ENCODE measurements around the gene FN3KRP.

The FN3KRP gene

DNA sequence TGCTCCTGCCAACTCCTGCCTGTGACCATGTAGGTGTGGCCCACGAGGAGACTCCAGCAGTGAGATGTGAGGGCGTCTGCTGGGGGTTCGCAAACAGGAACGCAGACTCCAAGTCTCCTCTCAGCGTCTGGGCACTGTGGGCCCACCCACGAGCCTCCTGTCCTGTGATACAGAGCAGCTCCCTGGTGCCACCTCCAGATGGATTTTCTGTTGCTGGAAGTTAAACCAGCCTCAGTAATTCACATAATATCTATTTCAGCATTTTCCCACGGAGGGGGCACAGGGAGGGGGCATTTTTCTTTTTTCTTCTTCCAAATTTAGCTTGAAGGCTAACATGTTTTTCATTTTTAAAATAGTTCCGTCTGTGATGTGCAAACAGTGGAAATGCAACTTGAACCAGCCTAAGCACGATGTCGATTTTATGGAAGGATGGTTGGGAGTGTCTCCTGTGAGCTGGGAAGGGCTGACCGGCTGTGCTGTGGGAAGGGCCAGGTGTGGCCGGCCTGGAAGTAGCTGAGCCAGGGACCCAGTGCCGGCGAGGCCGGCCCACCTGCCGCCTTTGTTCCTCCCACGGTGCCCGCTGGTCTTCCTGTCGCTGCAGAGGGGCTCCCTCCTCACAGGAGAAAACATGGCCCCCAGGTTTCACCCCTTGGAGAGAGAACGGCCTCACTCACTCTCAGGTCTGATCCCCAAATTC lies 14.1 kb upstream of the FN3KRP start (continued):
- TF ChIP-seq, protein P1, sequence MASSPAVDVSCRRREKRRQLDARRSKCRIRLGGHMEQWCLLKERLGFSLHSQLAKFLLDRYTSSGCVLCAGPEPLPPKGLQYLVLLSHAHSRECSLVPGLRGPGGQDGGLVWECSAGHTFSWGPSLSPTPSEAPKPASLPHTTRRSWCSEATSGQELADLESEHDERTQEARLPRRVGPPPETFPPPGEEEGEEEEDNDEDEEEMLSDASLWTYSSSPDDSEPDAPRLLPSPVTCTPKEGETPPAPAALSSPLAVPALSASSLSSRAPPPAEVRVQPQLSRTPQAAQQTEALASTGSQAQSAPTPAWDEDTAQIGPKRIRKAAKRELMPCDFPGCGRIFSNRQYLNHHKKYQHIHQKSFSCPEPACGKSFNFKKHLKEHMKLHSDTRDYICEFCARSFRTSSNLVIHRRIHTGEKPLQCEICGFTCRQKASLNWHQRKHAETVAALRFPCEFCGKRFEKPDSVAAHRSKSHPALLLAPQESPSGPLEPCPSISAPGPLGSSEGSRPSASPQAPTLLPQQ (tag by site-specific recombination; IDR thresholded peaks at IDR 0.05): peak; percentile 53; the same call in 1 of the 2 replicates
- TF ChIP-seq, protein P2, sequence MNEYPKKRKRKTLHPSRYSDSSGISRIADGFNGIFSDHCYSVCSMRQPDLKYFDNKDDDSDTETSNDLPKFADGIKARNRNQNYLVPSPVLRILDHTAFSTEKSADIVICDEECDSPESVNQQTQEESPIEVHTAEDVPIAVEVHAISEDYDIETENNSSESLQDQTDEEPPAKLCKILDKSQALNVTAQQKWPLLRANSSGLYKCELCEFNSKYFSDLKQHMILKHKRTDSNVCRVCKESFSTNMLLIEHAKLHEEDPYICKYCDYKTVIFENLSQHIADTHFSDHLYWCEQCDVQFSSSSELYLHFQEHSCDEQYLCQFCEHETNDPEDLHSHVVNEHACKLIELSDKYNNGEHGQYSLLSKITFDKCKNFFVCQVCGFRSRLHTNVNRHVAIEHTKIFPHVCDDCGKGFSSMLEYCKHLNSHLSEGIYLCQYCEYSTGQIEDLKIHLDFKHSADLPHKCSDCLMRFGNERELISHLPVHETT (tag by site-specific recombination; IDR thresholded peaks at IDR 0.05): no peak
- TF ChIP-seq MZF1 (tag by site-specific recombination; IDR thresholded peaks at IDR 0.05; ENCODE audit: borderline replicate concordance): no peak

DNA sequence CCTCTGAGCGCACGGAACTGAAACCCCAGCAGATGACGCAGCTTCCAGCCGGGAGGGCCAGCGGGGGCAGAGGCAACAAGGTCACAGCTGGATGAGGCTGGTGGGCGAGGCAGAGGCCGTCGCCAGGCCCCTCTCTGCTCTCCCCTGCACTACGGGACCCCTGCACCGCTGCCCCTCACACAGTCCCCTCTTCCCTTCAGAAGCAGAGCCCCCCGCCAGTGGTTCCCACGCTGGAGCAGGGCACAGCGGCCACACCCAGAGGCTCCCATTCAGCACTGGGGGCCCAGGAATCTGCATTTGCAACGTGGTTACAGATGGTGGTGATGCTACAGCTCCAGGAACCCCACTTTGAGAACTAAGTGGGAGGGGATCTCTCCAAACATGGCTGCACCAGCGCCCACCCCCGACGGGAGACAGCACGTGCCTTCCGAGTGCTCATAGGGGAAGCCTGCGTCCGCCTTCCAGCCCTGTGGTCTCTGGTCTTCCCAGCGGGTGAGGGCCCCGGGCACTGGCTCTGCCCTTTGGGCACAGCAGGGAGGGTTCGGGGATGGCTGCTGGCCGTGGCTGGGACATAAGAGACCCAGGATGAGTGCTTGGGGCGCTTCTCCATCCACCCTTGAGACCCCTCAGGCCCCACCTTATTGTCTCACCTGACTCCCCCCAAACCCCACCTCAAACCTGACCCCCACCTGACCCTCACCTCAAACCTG lies 13.3 kb upstream of the FN3KRP start:
- H3K4me3 ChIP-seq (ENCODE audit: low read depth, low read length): no peak overlapping the region
- H3K9me3 ChIP-seq (ENCODE audit: control insufficient read depth, insufficient read depth, low read depth, low read length): no peaks in the 10 kb centered on the region
- ChIA-PET POLR2A (no interaction called here), CTCF (no interaction called here)
- no peaks in the 10 kb centered on the region for H3K4me1 ChIP-seq (ENCODE audit: control insufficient read depth, insufficient read depth, low read length)
- TF ChIP-seq ZBTB20 (tag by site-specific recombination; IDR thresholded peaks at IDR 0.05) (peak; percentile 59), ZNF555 (tag by site-specific recombination; conservative IDR thresholded peaks at IDR 0.05) (no peak), GLIS2 (tag by site-specific recombination; IDR thresholded peaks at IDR 0.05) (0 out of 2 replicates have a peak, but pooled peaks have one; percentile 12)
- H3K27ac ChIP-seq (ENCODE audit: extremely low read depth, low read depth, low read length): no peak overlapping the region
- no peaks in the 10 kb centered on the region for H3K36me3 ChIP-seq (ENCODE audit: control insufficient read depth in 2 of 2, insufficient read depth in 1 of 2, low read length in 2 of 2)

DNA sequence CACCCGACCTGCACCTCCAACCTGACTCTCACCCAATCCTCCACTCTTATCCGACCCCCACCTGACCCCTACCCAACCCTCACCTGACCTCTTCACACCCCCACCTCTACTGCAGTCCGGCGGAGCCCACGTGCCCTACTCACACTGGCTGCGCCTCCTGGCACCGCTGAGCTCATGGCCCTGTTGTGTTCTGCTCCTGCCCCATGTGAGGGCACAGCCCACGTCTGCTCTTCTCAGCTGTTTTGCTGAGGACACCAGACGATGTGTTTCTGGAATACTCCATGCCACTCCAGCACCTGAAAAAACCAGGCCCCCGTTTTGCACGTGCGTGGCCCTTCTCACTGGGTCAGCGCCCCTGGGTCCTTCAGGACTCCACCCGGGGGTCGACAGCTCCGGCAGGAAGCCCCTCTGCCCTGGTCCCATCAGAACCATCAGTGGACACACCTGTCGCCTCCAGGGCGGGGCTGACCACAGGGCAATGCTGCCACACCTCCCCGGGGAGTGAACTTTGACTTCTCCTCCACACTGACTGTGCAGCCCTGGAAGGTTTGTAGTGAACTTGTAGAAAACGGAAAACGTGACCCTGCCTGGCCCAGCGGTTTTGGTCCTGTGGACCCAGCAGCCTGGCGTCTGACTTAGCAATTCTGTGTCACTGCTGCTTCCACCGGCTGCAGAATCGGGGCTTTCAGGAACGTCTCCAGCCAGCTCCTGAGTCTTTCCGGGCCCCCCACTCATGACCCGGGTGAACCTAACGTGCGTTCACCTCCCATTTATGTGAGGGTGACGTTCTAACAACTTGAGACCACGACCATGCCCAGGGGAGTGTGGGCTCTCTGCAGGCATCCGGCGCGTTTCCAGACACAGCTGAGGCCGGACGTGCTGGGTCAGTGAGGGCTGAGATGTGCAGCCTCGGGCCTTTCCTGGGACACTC lies 12.3 kb upstream of the FN3KRP start:
- Histone ChIP-seq H3K9me3 (ENCODE audit: control insufficient read depth, insufficient read depth, low read depth, low read length) (no peaks in the 10 kb centered on the region), H3K4me3 (ENCODE audit: low read depth, low read length) (no peak overlapping the region), H3K36me3 (ENCODE audit: control insufficient read depth in 2 of 2, insufficient read depth in 1 of 2, low read length in 2 of 2) (no peaks in the 10 kb centered on the region), H3K27ac (ENCODE audit: extremely low read depth, low read depth, low read length) (no peak overlapping the region), H3K4me1 (ENCODE audit: control insufficient read depth, insufficient read depth, low read length) (no peaks in the 10 kb centered on the region)
- ChIA-PET POLR2A (no interaction called here), CTCF (no interaction called here)
- TF ChIP-seq ZFP69B (tag by site-specific recombination; IDR thresholded peaks at IDR 0.05) (no peak), SCRT1 (tag by site-specific recombination; IDR thresholded peaks at IDR 0.05; ENCODE audit: borderline replicate concordance) (peak; percentile 90), ZNF239 (tag by site-specific recombination; IDR thresholded peaks at IDR 0.05) (no peak), ZNF777 (tag by site-specific recombination; IDR thresholded peaks at IDR 0.05; ENCODE audit: borderline replicate concordance) (no peak), KLF1 (tag by site-specific recombination; IDR thresholded peaks at IDR 0.05) (0 out of 2 replicates have a peak, but pooled peaks have one; percentile 23), ZNF274 (IDR thresholded peaks at IDR 0.05; ENCODE audit: low read length) (no peak), ZNF274 (tag by site-specific recombination; IDR thresholded peaks at IDR 0.05; ENCODE audit: borderline replicate concordance) (no peak), SCRT2 (tag by site-specific recombination; IDR thresholded peaks at IDR 0.05) (peak; percentile 92)

DNA sequence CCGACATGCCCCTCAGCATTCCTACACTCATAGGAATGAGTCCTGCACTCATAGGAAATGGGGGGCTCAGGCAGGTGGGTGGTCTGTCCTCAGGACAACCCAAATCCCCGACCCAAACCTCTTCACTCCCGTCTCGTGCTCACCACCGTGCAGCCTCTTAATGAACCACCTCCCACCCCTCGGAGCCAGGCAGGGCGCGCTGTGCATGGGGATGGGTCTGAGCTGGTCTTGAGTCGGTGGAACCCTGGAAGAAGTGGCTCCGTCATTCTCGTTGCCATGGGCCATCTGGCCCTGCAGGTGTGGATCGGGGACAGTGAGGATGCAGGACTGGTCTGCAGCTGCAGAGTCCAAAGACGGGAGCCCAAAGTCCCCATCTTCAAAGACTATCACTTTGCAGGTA lies 11.6 kb upstream of the FN3KRP start:
- CTCF ChIA-PET: no interaction called here
- no peak overlapping the region for H3K4me3 ChIP-seq (ENCODE audit: low read depth, low read length)
- no peaks in the 10 kb centered on the region for H3K4me1 ChIP-seq (ENCODE audit: control insufficient read depth, insufficient read depth, low read length)
- POLR2A ChIA-PET: no interaction called here
- H3K9me3 ChIP-seq (ENCODE audit: control insufficient read depth, insufficient read depth, low read depth, low read length): no peaks in the 10 kb centered on the region
- no peak for TF ChIP-seq ZNF660 (tag by site-specific recombination; IDR thresholded peaks at IDR 0.05)
- no peak for TF ChIP-seq SALL2 (tag by site-specific recombination; IDR thresholded peaks at IDR 0.05; ENCODE audit: borderline replicate concordance)
- TF ChIP-seq ZFP37 (tag by site-specific recombination; IDR thresholded peaks at IDR 0.05): no peak
- TF ChIP-seq, protein P3, sequence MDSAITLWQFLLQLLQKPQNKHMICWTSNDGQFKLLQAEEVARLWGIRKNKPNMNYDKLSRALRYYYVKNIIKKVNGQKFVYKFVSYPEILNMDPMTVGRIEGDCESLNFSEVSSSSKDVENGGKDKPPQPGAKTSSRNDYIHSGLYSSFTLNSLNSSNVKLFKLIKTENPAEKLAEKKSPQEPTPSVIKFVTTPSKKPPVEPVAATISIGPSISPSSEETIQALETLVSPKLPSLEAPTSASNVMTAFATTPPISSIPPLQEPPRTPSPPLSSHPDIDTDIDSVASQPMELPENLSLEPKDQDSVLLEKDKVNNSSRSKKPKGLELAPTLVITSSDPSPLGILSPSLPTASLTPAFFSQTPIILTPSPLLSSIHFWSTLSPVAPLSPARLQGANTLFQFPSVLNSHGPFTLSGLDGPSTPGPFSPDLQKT (IDR thresholded peaks at IDR 0.05; ENCODE audit: borderline replicate concordance, low read depth, low read length): no peak
- no peak for TF ChIP-seq GLI2 (tag by site-specific recombination; IDR thresholded peaks at IDR 0.05; ENCODE audit: borderline replicate concordance, low read depth)
- TF ChIP-seq REPIN1 (tag by site-specific recombination; IDR thresholded peaks at IDR 0.05; ENCODE audit: low read depth): no peak
- TF ChIP-seq ZNF571 (tag by site-specific recombination; IDR thresholded peaks at IDR 0.05): no peak
- H3K36me3 ChIP-seq (ENCODE audit: control insufficient read depth in 2 of 2, insufficient read depth in 1 of 2, low read length in 2 of 2): no peaks in the 10 kb centered on the region
- H3K27ac ChIP-seq (ENCODE audit: extremely low read depth, low read depth, low read length): no peak overlapping the region
